Stomach (tissue), 4 donors: ENCODE data around the gene BRD2.

Source experiments
- CTCF ChIP-seq, 7 experiments: fragments of 450-650 bp in 4 of 7; fragments of 200-600 bp in 3 of 7; sonication (generic) in 3 of 7; IDR thresholded peaks; one replicate each; pipeline ENCODE4 v1.5.1; 2016 to 2019; ENCODE audit warnings: antibody characterized with exemption in 7 of 7, control low read depth in 2 of 7, mild to moderate bottlenecking in 1 of 7
- EP300 ChIP-seq: sonication (generic); formaldehyde crosslinking; IDR thresholded peaks from one replicate; pipeline ENCODE4 v1.6.1; 2017; ENCODE audit warnings: antibody characterized with exemption
- POLR2A ChIP-seq, 4 donors: fragments of 450-650 bp; IDR thresholded peaks; one replicate each; pipeline ENCODE4 v1.6.1; 2016; ENCODE audit warnings: antibody characterized with exemption in 4 of 4, control low read depth in 2 of 4, mild to moderate bottlenecking in 1 of 4, moderate library complexity in 1 of 4
- POLR2AphosphoS5 ChIP-seq, 3 donors: sonication (generic); formaldehyde crosslinking; IDR thresholded peaks; one replicate each; pipeline ENCODE4 v1.6.1; 2016; ENCODE audit warnings: antibody characterized with exemption in 3 of 3

GRCh38 chr6:33017694-33018353 lies 49.4 kb downstream of the BRD2 start:
- no peak for TF ChIP-seq POLR2AphosphoS5 (IDR thresholded peaks at IDR 0.05)
- TF ChIP-seq CTCF (IDR thresholded peaks at IDR 0.05) = no peak
- TF ChIP-seq POLR2A (IDR thresholded peaks at IDR 0.05) = no peak
- no peak for TF ChIP-seq EP300
